ENCODE measurements around the gene TAPT1. TPM values are rescaled to one million over a fixed set of nuclear protein-coding genes. Genes with fewer than 3 reads are reported as not detected.

The TAPT1 gene
- polyA plus RNA-seq, 2 of the 4 experiments (the other 2 are of a cell fraction) = 11.5 to 17.1 TPM

DNA sequence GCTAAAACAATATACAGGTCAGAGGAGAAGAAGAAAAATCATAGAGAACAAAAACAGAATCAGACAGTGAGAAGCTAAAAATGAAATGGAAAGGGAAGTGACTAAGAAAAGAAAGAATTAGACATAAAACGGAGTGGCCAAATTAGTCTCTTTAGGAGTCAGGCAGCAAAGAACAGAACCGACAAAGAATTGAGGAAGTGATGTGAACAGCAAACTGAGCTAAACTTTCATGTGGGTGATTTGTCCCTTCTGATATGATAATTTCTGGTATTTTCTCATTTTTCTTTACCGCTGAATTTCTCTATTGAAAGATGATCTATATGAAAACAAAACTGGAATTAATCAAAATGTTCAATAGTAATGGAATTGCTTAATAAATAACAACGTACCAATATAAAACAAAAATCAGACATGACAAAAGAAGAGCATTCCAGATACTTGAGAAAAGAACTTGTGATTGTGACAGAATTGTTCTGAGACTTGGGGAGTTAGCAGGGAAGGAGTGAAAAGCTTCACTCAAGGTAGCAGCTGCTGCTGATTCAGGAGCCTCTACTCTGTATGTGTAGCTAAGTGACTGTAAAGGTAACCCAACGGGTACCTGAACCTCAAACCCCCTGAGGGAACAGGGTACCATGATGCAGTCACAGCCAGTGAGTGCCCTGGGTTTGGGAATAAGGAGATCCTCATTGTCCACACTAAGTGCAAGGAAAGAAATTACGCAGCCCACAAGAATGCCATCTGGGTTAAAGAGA is 8.8 kb downstream of the TAPT1 start:
- TF ChIP-seq NR3C1 (IDR thresholded peaks at IDR 0.05) = no peak
- TF ChIP-seq, protein P1, sequence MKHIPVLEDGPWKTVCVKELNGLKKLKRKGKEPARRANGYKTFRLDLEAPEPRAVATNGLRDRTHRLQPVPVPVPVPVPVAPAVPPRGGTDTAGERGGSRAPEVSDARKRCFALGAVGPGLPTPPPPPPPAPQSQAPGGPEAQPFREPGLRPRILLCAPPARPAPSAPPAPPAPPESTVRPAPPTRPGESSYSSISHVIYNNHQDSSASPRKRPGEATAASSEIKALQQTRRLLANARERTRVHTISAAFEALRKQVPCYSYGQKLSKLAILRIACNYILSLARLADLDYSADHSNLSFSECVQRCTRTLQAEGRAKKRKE (CRISPR knock-in tag; IDR thresholded peaks at IDR 0.05; ENCODE audit: low read depth) = no peak
- no peak for TF ChIP-seq CTCF (IDR thresholded peaks at IDR 0.05)
- no peak for TF ChIP-seq PBX3 (IDR thresholded peaks at IDR 0.05)
- no peak for TF ChIP-seq EHMT2 (IDR thresholded peaks at IDR 0.05; ENCODE audit: low read depth)
- no peak for TF ChIP-seq CHD4 (IDR thresholded peaks at IDR 0.05; ENCODE audit: borderline replicate concordance)
- TF ChIP-seq ZSCAN20 (CRISPR knock-in tag; IDR thresholded peaks at IDR 0.05) = no peak
- TF ChIP-seq, protein P2, sequence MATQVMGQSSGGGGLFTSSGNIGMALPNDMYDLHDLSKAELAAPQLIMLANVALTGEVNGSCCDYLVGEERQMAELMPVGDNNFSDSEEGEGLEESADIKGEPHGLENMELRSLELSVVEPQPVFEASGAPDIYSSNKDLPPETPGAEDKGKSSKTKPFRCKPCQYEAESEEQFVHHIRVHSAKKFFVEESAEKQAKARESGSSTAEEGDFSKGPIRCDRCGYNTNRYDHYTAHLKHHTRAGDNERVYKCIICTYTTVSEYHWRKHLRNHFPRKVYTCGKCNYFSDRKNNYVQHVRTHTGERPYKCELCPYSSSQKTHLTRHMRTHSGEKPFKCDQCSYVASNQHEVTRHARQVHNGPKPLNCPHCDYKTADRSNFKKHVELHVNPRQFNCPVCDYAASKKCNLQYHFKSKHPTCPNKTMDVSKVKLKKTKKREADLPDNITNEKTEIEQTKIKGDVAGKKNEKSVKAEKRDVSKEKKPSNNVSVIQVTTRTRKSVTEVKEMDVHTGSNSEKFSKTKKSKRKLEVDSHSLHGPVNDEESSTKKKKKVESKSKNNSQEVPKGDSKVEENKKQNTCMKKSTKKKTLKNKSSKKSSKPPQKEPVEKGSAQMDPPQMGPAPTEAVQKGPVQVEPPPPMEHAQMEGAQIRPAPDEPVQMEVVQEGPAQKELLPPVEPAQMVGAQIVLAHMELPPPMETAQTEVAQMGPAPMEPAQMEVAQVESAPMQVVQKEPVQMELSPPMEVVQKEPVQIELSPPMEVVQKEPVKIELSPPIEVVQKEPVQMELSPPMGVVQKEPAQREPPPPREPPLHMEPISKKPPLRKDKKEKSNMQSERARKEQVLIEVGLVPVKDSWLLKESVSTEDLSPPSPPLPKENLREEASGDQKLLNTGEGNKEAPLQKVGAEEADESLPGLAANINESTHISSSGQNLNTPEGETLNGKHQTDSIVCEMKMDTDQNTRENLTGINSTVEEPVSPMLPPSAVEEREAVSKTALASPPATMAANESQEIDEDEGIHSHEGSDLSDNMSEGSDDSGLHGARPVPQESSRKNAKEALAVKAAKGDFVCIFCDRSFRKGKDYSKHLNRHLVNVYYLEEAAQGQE (IDR thresholded peaks at IDR 0.05) = no peak
- TF ChIP-seq GATA3 (IDR thresholded peaks at IDR 0.05; ENCODE audit: borderline replicate concordance) = no peak
- no peak for TF ChIP-seq KDM5A (IDR thresholded peaks at IDR 0.05)
- no peak for TF ChIP-seq EHF (CRISPR knock-in tag; IDR thresholded peaks at IDR 0.05)
- no peak for TF ChIP-seq FOSB (CRISPR knock-in tag; IDR thresholded peaks at IDR 0.05)
- ChIA-PET CTCF (interaction anchor here (0.6 to 1.5 kb wide), 4 partner anchors 10 to 392 kb away, joined by 3 to 10 read pairs (median 4); no protein-coding TSS in a partner anchor), POLR2A (no interaction called here)
- Histone ChIP-seq H3K27ac (no peak overlapping the region), H3K4me1 (no peaks in the 10 kb centered on the region), H3K9me3 (no peaks in the 10 kb centered on the region), H3K4me2 (no peak overlapping the region), H3K4me3 (no peak overlapping the region)
- no peak for FAIRE-seq
- no peak for ATAC-seq
- no peak for DNase-seq (ENCODE audit: low read depth in 1 of 2, low spot score in 1 of 2)
- WGBS (ENCODE audit: missing lambda C conversion rate) = 95% methylated on average over 6 of the region's 6 CpGs

DNA sequence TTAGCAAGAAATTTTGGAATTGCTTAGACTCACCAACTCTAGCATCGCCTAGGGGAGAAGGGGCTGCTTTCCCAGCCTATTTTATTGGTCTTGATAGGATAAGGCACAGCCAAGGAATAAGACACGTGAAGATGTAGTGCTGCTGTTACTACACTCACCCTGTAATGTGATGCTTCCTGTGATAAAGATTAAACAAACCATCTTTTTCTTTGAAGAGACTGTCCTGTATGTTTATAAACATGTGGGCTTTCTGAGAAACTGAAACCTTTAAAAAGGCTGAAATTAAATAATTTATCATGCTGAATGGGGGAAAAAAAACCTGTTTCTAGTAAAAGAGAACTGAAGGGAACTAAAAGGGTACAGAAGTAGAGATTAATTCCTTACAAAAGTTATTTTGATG is 13.2 kb downstream of the TAPT1 start:
- H3K27ac ChIP-seq = no peak overlapping the region
- ChIA-PET POLR2A (no interaction called here), CTCF (interaction anchor here (1.1 to 1.9 kb wide), 3 partner anchors 8 to 16 kb away, joined by 4 to 5 read pairs (median 4); no protein-coding TSS in a partner anchor)
- no peaks in the 10 kb centered on the region for H3K4me1 ChIP-seq
- DNase-seq (ENCODE audit: low read depth in 1 of 2, low spot score in 1 of 2) (no peak), FAIRE-seq (no peak), ATAC-seq (no peak)
- H3K9me3 ChIP-seq = no peaks in the 10 kb centered on the region
- 86% methylated on average over 2 of the region's 2 CpGs for WGBS (ENCODE audit: missing lambda C conversion rate)
- H3K4me2 ChIP-seq = no peak overlapping the region
- H3K4me3 ChIP-seq = no peak overlapping the region
- TF ChIP-seq HOXB5 (CRISPR knock-in tag; IDR thresholded peaks at IDR 0.05) (no peak), POLR2A (IDR thresholded peaks at IDR 0.05; ENCODE audit: low read length) (no peak), ZC3H11A (IDR thresholded peaks at IDR 0.05) (no peak), CTCF (IDR thresholded peaks at IDR 0.05) (no peak), TFCP2L1 (CRISPR knock-in tag; IDR thresholded peaks at IDR 0.05) (no peak), CBX2 (IDR thresholded peaks at IDR 0.05; ENCODE audit: borderline replicate concordance, low read depth) (no peak), EHMT2 (IDR thresholded peaks at IDR 0.05; ENCODE audit: low read depth) (no peak), RAD21 (conservative IDR thresholded peaks at IDR 0.05 in 1 of 2, IDR thresholded peaks at IDR 0.05 in 1 of 2) (no peak), SREBF2 (IDR thresholded peaks at IDR 0.05) (no peak), RCOR1 (IDR thresholded peaks at IDR 0.05; ENCODE audit: low read depth, low read length) (no peak)
- TF ChIP-seq, protein P2 (IDR thresholded peaks at IDR 0.05) = no peak
- TF ChIP-seq, protein P3, sequence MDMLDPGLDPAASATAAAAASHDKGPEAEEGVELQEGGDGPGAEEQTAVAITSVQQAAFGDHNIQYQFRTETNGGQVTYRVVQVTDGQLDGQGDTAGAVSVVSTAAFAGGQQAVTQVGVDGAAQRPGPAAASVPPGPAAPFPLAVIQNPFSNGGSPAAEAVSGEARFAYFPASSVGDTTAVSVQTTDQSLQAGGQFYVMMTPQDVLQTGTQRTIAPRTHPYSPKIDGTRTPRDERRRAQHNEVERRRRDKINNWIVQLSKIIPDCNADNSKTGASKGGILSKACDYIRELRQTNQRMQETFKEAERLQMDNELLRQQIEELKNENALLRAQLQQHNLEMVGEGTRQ (IDR thresholded peaks at IDR 0.05) = no peak

Measured in A549 (cell line).